ENCODE data around the gene SP9. TPM values are rescaled to one million over a fixed set of nuclear protein-coding genes. Genes with fewer than 3 reads are reported as not detected.

SP9 gene
- total and polyA plus RNA-seq, 12 donors = not detected

GRCh38 chr2:174312581-174313234 lies 22.0 kb upstream of the SP9 start:
- Histone ChIP-seq H3K27me3 (peaks cover 8% of the 10 kb centered on the region), H3K4me1 (replicated peaks in 1 of 2) (no peaks in the 10 kb centered on the region), H3K9me3 (replicated peaks in 1 of 3) (no peaks in the 10 kb centered on the region), H3K4me3 (no peak overlapping the region), H3K36me3 (replicated peaks in 1 of 2) (no peaks in the 10 kb centered on the region), H3K27ac (no peak overlapping the region)
- intact Hi-C loops (cut with DNase I) = no loop called here
- TF ChIP-seq POLR2A (IDR thresholded peaks at IDR 0.05) (no peak), CTCF (IDR thresholded peaks at IDR 0.05) (no peak)
- DNase-seq = no peak
- 68 to 90% (median 77%) methylated on average over 2 of the region's 2 CpGs for WGBS, 4 donors

GRCh38 chr2:174322149-174322548 lies 12.6 kb upstream of the SP9 start:
- H3K4me1 ChIP-seq (replicated peaks in 1 of 2) = peaks cover 6 to 10% of the 10 kb centered on the region in 2 donors
- no peaks in the 10 kb centered on the region for H3K9me3 ChIP-seq (replicated peaks in 1 of 3)
- TF ChIP-seq CTCF (IDR thresholded peaks at IDR 0.05) (no peak), POLR2A (IDR thresholded peaks at IDR 0.05) (no peak)
- H3K27me3 ChIP-seq = peaks cover 55% of the 10 kb centered on the region
- DNase-seq = no peak
- WGBS, 4 donors = 48 to 63% (median 57%) methylated on average over 1 of the region's 1 CpG
- H3K27ac ChIP-seq = no peak overlapping the region
- H3K4me3 ChIP-seq = no peak overlapping the region
- intact Hi-C loops (cut with DNase I) = no loop called here
- no peaks in the 10 kb centered on the region for H3K36me3 ChIP-seq (replicated peaks in 1 of 2)

GRCh38 chr2:174322746-174323145 lies 12.0 kb upstream of the SP9 start:
- Histone ChIP-seq H3K27ac (no peak overlapping the region), H3K4me1 (replicated peaks in 1 of 2) (peaks cover 8 to 12% of the 10 kb centered on the region in 2 donors), H3K9me3 (replicated peaks in 1 of 3) (no peaks in the 10 kb centered on the region), H3K27me3 (peaks cover 57% of the 10 kb centered on the region), H3K4me3 (no peak overlapping the region), H3K36me3 (replicated peaks in 1 of 2) (no peaks in the 10 kb centered on the region)
- intact Hi-C loops (cut with DNase I) = no loop called here
- WGBS, 4 donors = 79 to 85% (median 80%) methylated on average over 1 of the region's 1 CpG
- TF ChIP-seq POLR2A (IDR thresholded peaks at IDR 0.05) (no peak), CTCF (IDR thresholded peaks at IDR 0.05) (no peak)
- DNase-seq = no peak

- no peak for DNase-seq
- no peak overlapping the region for H3K27ac ChIP-seq
- no peak overlapping the region for H3K4me3 ChIP-seq
- H3K27me3 ChIP-seq = peaks cover 61% of the 10 kb centered on the region
- TF ChIP-seq CTCF (IDR thresholded peaks at IDR 0.05) (no peak), POLR2A (IDR thresholded peaks at IDR 0.05) (no peak)
- no peaks in the 10 kb centered on the region for H3K36me3 ChIP-seq (replicated peaks in 1 of 2)
- no peaks in the 10 kb centered on the region for H3K9me3 ChIP-seq (replicated peaks in 1 of 3)
- H3K4me1 ChIP-seq (replicated peaks in 1 of 2) = peaks cover 8 to 12% of the 10 kb centered on the region in 2 donors
- intact Hi-C loops (cut with DNase I) = no loop called here
- WGBS, 4 donors = 43 to 97% (median 78%) methylated on average over 2 of the region's 2 CpGs
Measured at GRCh38 chr2:174324530-174324929, 10.2 kb upstream of the SP9 start.

All from adrenal gland (tissue), 12 donors.